ENCODE data around the gene FAM171A1.
"Not testable (repeated sequence)": the region's sequence is repeated elsewhere in the genome, so short reads cannot be mapped to it uniquely, and the experiment has no call there.

Gene FAM171A1

GRCh38 chr10:15237351-15237750 is 133.7 kb downstream of the FAM171A1 start:
- no peak for DNase-seq

- DNase-seq: no peak
Observed at GRCh38 chr10:15236340-15236739, 134.7 kb downstream of the FAM171A1 start.

GRCh38 chr10:15232279-15232678 is 138.8 kb downstream of the FAM171A1 start:
- DNase-seq: no peak

GRCh38 chr10:15231426-15231825 is 139.7 kb downstream of the FAM171A1 start:
- DNase-seq: no peak

GRCh38 chr10:15230257-15230656 is 140.8 kb downstream of the FAM171A1 start:
- DNase-seq: no peak

GRCh38 chr10:15229268-15229667 is 141.8 kb downstream of the FAM171A1 start:
- DNase-seq: no peak

GRCh38 chr10:15228426-15228825 is 142.7 kb downstream of the FAM171A1 start:
- DNase-seq: no peak

- no peak for DNase-seq
Observed at GRCh38 chr10:15227611-15228372, 143.3 kb downstream of the FAM171A1 start.

GRCh38 chr10:15225511-15225910 is 145.6 kb downstream of the FAM171A1 start:
- DNase-seq: no peak

GRCh38 chr10:15224948-15225347 is 146.1 kb downstream of the FAM171A1 start:
- no peak for DNase-seq

GRCh38 chr10:15223174-15223573 is 147.9 kb downstream of the FAM171A1 start:
- DNase-seq: no peak

- DNase-seq: no peak
Observed at GRCh38 chr10:15222511-15222910, 148.6 kb downstream of the FAM171A1 start.

GRCh38 chr10:15220445-15220844 is 150.6 kb downstream of the FAM171A1 start:
- no peak for DNase-seq

- no peak for DNase-seq
Observed at GRCh38 chr10:15216700-15217099, 154.4 kb downstream of the FAM171A1 start.

- DNase-seq: no peak
Observed at GRCh38 chr10:15214237-15214636, 156.9 kb downstream of the FAM171A1 start.

- no peak for DNase-seq
Observed at GRCh38 chr10:15213461-15213861, 157.6 kb downstream of the FAM171A1 start.

- DNase-seq: no peak
Observed at GRCh38 chr10:15211464-15211979, 159.6 kb downstream of the FAM171A1 start.

GRCh38 chr10:15210521-15210920 is 160.6 kb downstream of the FAM171A1 start:
- DNase-seq: no peak

GRCh38 chr10:15209827-15210509 is 161.1 kb downstream of the FAM171A1 start:
- peak; percentile 75 for DNase-seq

GRCh38 chr10:15208221-15208620 is 162.9 kb downstream of the FAM171A1 start:
- DNase-seq: no peak

GRCh38 chr10:15207410-15207809 is 163.7 kb downstream of the FAM171A1 start:
- DNase-seq: not testable (repeated sequence)

- DNase-seq: no peak
Observed at GRCh38 chr10:15202639-15203038, 168.4 kb downstream of the FAM171A1 start.

- not testable (repeated sequence) for DNase-seq
Observed at GRCh38 chr10:15202301-15202621, 168.8 kb downstream of the FAM171A1 start.

GRCh38 chr10:15201589-15202300 is 169.3 kb downstream of the FAM171A1 start:
- DNase-seq: no peak
